IMR-90 (cell line): ENCODE data around the gene TMEM214. TPM values are rescaled to one million over a fixed set of nuclear protein-coding genes. Genes with fewer than 3 reads are reported as not detected.

ENCODE experiments used
- ATAC-seq: fragments of 200-7000 bp; cut with Tn5 transposase; 2 replicates; pipeline ENCODE4 v1.9.1; 2020; ENCODE audit warnings: low read depth, mild to moderate bottlenecking, moderate library complexity
- BruUV-seq: library from RNA; stranded (reverse); fragments of 400-500 nt; replicated peaks from 2 replicates; lab custom pipeline; 2021; lab: Mats Ljungman, UMichigan
- CTCF ChIA-PET: fragments of 300-600 bp; formaldehyde crosslinking; extraction: SDS; loops from one replicate; lab custom pipeline; 2021; ENCODE audit warnings: antibody characterized with exemption; lab: Yijun Ruan, JAX
- POLR2A ChIA-PET: fragments of 300-600 bp; sonication (Branson Sonifier 250); formaldehyde crosslinking; loops from one replicate; lab custom pipeline; 2022; ENCODE audit warnings: antibody characterized with exemption; ENCODE audit not compliant: unreplicated experiment; lab: Charles Lee
- DNase-seq: peaks from one replicate; pipeline ENCODE4 v3.0.0; 2013
- H2AFZ ChIP-seq: replicated peaks from 2 replicates; pipeline ENCODE3; 2013; ENCODE audit warnings: low read length, mild to moderate bottlenecking; ENCODE audit not compliant: poor library complexity
- H2AK5ac ChIP-seq: 2 replicates; pipeline ENCODE4 v1.6.1; 2013; ENCODE audit warnings: low read depth, low read length, inconsistent platforms
- H2AK9ac ChIP-seq: replicated peaks from 2 replicates; pipeline ENCODE3; 2013; ENCODE audit warnings: mild to moderate bottlenecking, low read depth, low read length, moderate library complexity; ENCODE audit not compliant: poor library complexity
- H2BK120ac ChIP-seq: 2 replicates; pipeline ENCODE4 v1.6.1; 2013; ENCODE audit warnings: low read depth, low read length, inconsistent platforms
- H2BK15ac ChIP-seq: 3 replicates; pipeline ENCODE4 v1.6.1; 2013; ENCODE audit warnings: low read depth, low read length, inconsistent platforms
- H2BK20ac ChIP-seq: 2 replicates; pipeline ENCODE4 v1.6.1; 2013; ENCODE audit warnings: low read depth, mild to moderate bottlenecking, inconsistent platforms, low read length, moderate library complexity
- H2BK5ac ChIP-seq: 2 replicates; pipeline ENCODE4 v1.6.1; 2013; ENCODE audit warnings: mild to moderate bottlenecking, low read depth, low read length, inconsistent platforms; ENCODE audit not compliant: poor library complexity, severe bottlenecking
- H3K14ac ChIP-seq: replicated peaks from 2 replicates; pipeline ENCODE4 v1.6.1; 2013; ENCODE audit warnings: low read depth, low read length, inconsistent platforms
- H3K18ac ChIP-seq: 2 replicates; pipeline ENCODE4 v1.6.1; 2013; ENCODE audit warnings: low read depth, low read length, control low read depth
- H3K23ac ChIP-seq: 2 replicates; pipeline ENCODE4 v1.6.1; 2013; ENCODE audit warnings: low read depth, low read length, inconsistent platforms
- H3K27ac ChIP-seq: 2 replicates; pipeline ENCODE4 v1.5.1; 2013; ENCODE audit warnings: mild to moderate bottlenecking, control low read depth, low read length; ENCODE audit not compliant: insufficient read depth
- H3K27me3 ChIP-seq: 2 replicates; pipeline ENCODE4 v1.6.1; 2013; ENCODE audit warnings: low read length; ENCODE audit not compliant: control insufficient read depth, insufficient read depth
- H3K36me3 ChIP-seq: 2 replicates; pipeline ENCODE4 v1.6.1; 2013; ENCODE audit warnings: low read length, mixed read lengths; ENCODE audit not compliant: control insufficient read depth, insufficient read depth
- H3K4ac ChIP-seq: 2 replicates; pipeline ENCODE4 v1.6.1; 2013; ENCODE audit warnings: low read depth, low read length, inconsistent platforms
- H3K4me1 ChIP-seq: 2 replicates; pipeline ENCODE4 v1.6.1; 2013; ENCODE audit warnings: low read length, mixed read lengths; ENCODE audit not compliant: control insufficient read depth, insufficient read depth
- H3K4me2 ChIP-seq: 2 replicates; pipeline ENCODE4 v1.6.1; 2013; ENCODE audit warnings: low read depth, mild to moderate bottlenecking, control low read depth, low read length, moderate library complexity
- H3K4me3 ChIP-seq: 2 replicates; pipeline ENCODE4 v1.5.1; 2013; ENCODE audit warnings: low read depth, mild to moderate bottlenecking, control low read depth, low read length, moderate library complexity; ENCODE audit not compliant: insufficient read depth
- H3K56ac ChIP-seq: 2 replicates; pipeline ENCODE4 v1.6.1; 2013; ENCODE audit warnings: low read length, inconsistent platforms; ENCODE audit not compliant: insufficient read depth; ENCODE audit errors: extremely low read depth
- H3K79me1 ChIP-seq, 2 experiments: 2 replicates each; pipeline ENCODE4 v1.6.1; 2013; ENCODE audit warnings: low read length in 2 of 2, inconsistent platforms in 1 of 2, low read depth in 1 of 2
- H3K9ac ChIP-seq: 2 replicates; pipeline ENCODE4 v1.6.1; 2013; ENCODE audit warnings: low read depth, low read length, control low read depth
- H3K9me1 ChIP-seq: 2 replicates; pipeline ENCODE4 v1.6.1; 2013; ENCODE audit warnings: low read length, inconsistent platforms; ENCODE audit not compliant: insufficient read depth
- H3K9me3 ChIP-seq: 2 replicates; pipeline ENCODE4 v1.6.1; 2013; ENCODE audit warnings: low read length; ENCODE audit not compliant: control insufficient read depth, insufficient read depth
- H4K20me1 ChIP-seq: 2 replicates; pipeline ENCODE4 v1.6.1; 2013; ENCODE audit warnings: low read length, inconsistent platforms; ENCODE audit not compliant: insufficient read depth
- H4K5ac ChIP-seq: 2 replicates; pipeline ENCODE4 v1.6.1; 2013; ENCODE audit warnings: mild to moderate bottlenecking, low read depth, low read length, control low read depth
- H4K8ac ChIP-seq, 2 experiments: 2 replicates each; pipeline ENCODE4 v1.6.1; 2013; ENCODE audit warnings: low read depth in 2 of 2, low read length in 2 of 2, control low read depth in 1 of 2, inconsistent platforms in 1 of 2
- H4K91ac ChIP-seq: 2 replicates; pipeline ENCODE4 v1.6.1; 2013; ENCODE audit warnings: low read depth, low read length, inconsistent platforms; ENCODE audit not compliant: insufficient read depth
- MAFK ChIP-seq: IDR thresholded peaks from 2 replicates; pipeline ENCODE4 v1.6.1; 2012; ENCODE audit warnings: low read depth, low read length, improper control_type of control experiment
- RFX5 ChIP-seq: IDR thresholded peaks from 2 replicates; pipeline ENCODE4 v1.8.0; 2012; ENCODE audit warnings: low read depth, mild to moderate bottlenecking, low read length, moderate library complexity
- WGBS, 2 experiments: methylation state at CpG; one replicate each; pipeline versions ENCODE4 v1.1.5 to v1.1.7; 2013; ENCODE audit warnings: missing lambda C conversion rate in 2 of 2; ENCODE audit not compliant: insufficient read length in 1 of 2; ENCODE audit errors: extremely low coverage in 2 of 2; 5-methylcytosine and 5-hydroxymethylcytosine counted together
- dilution Hi-C: fragments of 300-500 bp; cut with HindIII; formaldehyde crosslinking; loops from one replicate; pipeline ENCODE4 v1.14.3; 2018; ENCODE audit warnings: low sequenced_read_pairs; ENCODE audit not compliant: unreplicated experiment
- in situ Hi-C: fragments of 300-500 bp; cut with MboI; formaldehyde crosslinking; loops from 3 replicates; pipeline ENCODE4 v1.14.3; 2019; ENCODE audit warnings: low sequenced_read_pairs, inconsistent platforms, mixed read lengths
- intact Hi-C: fragments of 100-400 bp; cut with micrococcal nuclease; formaldehyde crosslinking; loops from 2 replicates; pipeline ENCODE4 v1.10.0; 2022
- polyA plus RNA-seq, 3 experiments: library from polyadenylated mRNA; depleted of rRNA; stranded (reverse); fragments of >200 nt; gene quantifications; 2 replicates each; pipeline ENCODE4 v1.2.3, GENCODE V29; 2012; ENCODE audit warnings: low replicate concordance in 1 of 3
- total RNA-seq: library from RNA; depleted of rRNA; stranded (reverse); fragments of >200 nt; gene quantifications from 2 replicates; pipeline ENCODE4 v1.2.3, GENCODE V29; 2012

TMEM214 gene
- total and polyA plus RNA-seq, 2 of the 4 experiments (the other 2 are of a cell fraction): 32.1 to 121 TPM

DNA sequence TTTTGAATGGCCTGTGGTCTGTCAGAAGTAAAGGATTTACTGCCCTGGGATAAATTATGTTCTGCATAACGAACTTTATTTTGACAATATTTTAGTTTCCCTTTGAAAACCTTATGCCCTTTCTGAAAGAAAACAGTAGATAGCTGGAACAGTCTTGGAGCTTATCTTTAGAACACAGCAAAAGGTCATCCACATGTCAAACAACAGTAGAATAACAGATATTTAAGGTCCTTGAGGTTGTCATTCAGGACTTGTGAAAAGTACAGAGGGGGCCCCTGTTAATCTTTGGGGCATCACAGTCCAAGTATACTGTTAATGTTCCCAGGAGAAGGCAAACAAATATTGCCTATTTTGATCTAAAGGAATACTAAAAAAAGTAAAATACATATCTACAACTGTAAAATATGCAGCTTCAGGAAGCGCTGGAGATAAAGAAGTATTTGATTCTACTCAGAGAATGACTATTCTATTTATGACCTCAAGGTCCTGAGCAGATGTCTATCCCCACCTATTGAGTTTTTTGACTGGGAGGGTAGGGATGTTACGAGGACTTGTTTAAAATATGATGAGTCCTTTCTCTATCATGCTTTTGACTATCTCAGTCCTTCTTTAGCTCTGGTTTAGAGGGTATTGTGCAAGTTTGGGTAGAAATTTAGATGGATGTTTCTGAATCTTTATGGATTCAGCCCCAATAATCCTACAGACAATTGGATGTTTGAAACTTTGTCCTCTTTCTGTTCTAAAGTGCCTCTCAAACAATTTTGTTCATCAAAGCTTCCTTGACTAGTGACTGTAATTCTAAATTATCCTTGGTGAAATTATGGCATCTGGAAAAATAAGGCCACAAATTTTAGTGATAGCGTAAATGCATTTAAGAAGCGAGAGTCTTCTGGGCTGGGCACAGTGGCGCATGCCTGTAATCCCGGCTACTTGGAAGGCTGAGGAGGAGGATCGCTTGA, 25.1 kb upstream of the TMEM214 start:
- no peak for ATAC-seq
- intact Hi-C loops (no loop called here), dilution Hi-C loops (no loop called here), in situ Hi-C loops (no loop called here)
- Histone ChIP-seq H3K9me3 (no peaks in the 10 kb centered on the region), H3K27me3 (no peaks in the 10 kb centered on the region), H3K18ac (no peak overlapping the region), H4K91ac (no peak overlapping the region), H3K4ac (no peak overlapping the region), H4K5ac (no peak overlapping the region), H3K36me3 (no peaks in the 10 kb centered on the region), H2BK5ac (no peak overlapping the region), H3K27ac (no peak overlapping the region), H2BK15ac (no peak overlapping the region), H3K4me3 (no peak overlapping the region), H3K9ac (no peak overlapping the region), H4K8ac (no peak overlapping the region), H3K56ac (no peak overlapping the region), H3K23ac (no peak overlapping the region), H2AK5ac (no peak overlapping the region), H3K4me2 (no peak overlapping the region), H3K79me1 (peaks cover 0 to 4% of the 10 kb centered on the region in 2 experiments; a peak in 2 of 4 replicates), H2AK9ac (no peak overlapping the region), H2AFZ (no peak overlapping the region), H3K14ac (no peak overlapping the region), H2BK20ac (no peak overlapping the region), H4K20me1 (no peaks in the 10 kb centered on the region), H2BK120ac (no peak overlapping the region), H3K9me1 (peaks cover 12% of the 10 kb centered on the region), H3K4me1 (peaks cover 9% of the 10 kb centered on the region)
- ChIA-PET CTCF (no interaction called here), POLR2A (no interaction called here)
- no TSS peak for BruUV-seq
- 50% methylated on average over 2 of the region's 8 CpGs; no CpG with 5 or more reads in 1 of the 2 experiments for WGBS, 2 experiments
- no peak for DNase-seq
- TF ChIP-seq MAFK (no peak), RFX5 (no peak)
